ENCODE results near the gene C5.
A peak's percentile ranks its signal among the peaks of the same experiment; 100 is the strongest.

The C5 gene

GRCh38 chr9:120931231-120932085, 118.6 kb downstream of the C5 start:
- Histone ChIP-seq H3K79me2 (ENCODE audit: low read length) (no peaks in the 10 kb centered on the region), H3F3A (ENCODE audit: insufficient read depth, low read length) (peaks cover 56% of the 10 kb centered on the region), H3K4me1 (ENCODE audit: low read length) (peaks cover 78% of the 10 kb centered on the region), H4K20me1 (ENCODE audit: insufficient read depth, low read length) (no peaks in the 10 kb centered on the region), H3K9ac (ENCODE audit: low read length) (peak overlapping the region; percentile 61), H3K4me2 (ENCODE audit: low read depth, low read length) (peak overlapping the region; percentile 69), H3K27me3 (replicated peaks; ENCODE audit: insufficient read depth, low read length) (no peaks in the 10 kb centered on the region), H2AFZ (ENCODE audit: low read length) (no peak overlapping the region), H3K36me3 (replicated peaks; ENCODE audit: insufficient read depth, low read length) (no peaks in the 10 kb centered on the region), H3K9me2 (replicated peaks; ENCODE audit: insufficient read depth, low read length) (no peaks in the 10 kb centered on the region), H3K27ac (ENCODE audit: low read length) (peak overlapping the region; percentile 88), H3K9me3 (replicated peaks; ENCODE audit: insufficient read depth, low read length) (no peaks in the 10 kb centered on the region), H3K4me3 (ENCODE audit: low read length) (peak overlapping the region; percentile 35)
- TF ChIP-seq EZH2 (optimal IDR thresholded peaks at IDR 0.05; ENCODE audit: low read depth, low read length) (no peak), EZH2phosphoT487 (IDR thresholded peaks at IDR 0.05; ENCODE audit: low read length) (no peak), CTCF (IDR thresholded peaks at IDR 0.05; ENCODE audit: low read length) (no peak)
- DNase-seq: peak; percentile 79

DNA sequence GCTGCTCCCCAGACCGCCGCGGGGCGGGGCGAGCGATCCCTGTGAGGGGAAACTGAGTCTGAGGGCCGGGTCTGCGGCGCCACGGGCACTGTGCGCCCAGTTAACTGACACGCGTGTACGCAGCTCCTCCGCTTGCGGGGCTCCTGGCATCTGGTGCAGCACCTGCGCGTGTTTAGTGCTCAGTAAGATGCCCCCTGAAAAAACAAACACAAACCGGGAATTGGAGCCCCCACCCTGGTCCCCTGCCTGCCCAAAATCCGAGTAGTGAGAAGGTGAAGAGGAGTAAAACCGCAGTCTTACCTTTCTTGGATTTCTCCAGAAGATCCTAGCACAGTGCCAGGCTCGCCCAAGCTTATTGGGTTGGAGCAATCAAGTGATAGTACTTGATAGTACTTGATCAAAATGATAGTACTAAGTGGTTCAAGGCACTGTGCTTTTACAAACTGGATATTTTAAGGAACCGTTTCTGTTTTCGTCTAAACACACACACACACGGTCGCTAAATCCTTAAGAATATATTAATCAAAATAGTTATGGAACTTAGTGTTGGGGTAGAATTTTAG, 120.8 kb downstream of the C5 start:
- Histone ChIP-seq H3K9ac (ENCODE audit: low read length) (peak overlapping the region; percentile 83), H3K36me3 (replicated peaks; ENCODE audit: insufficient read depth, low read length) (no peaks in the 10 kb centered on the region), H4K20me1 (ENCODE audit: insufficient read depth, low read length) (no peaks in the 10 kb centered on the region), H3K27me3 (replicated peaks; ENCODE audit: insufficient read depth, low read length) (no peaks in the 10 kb centered on the region), H3K4me3 (ENCODE audit: low read length) (peak overlapping the region; percentile 73), H3K79me2 (ENCODE audit: low read length) (no peaks in the 10 kb centered on the region), H3K27ac (ENCODE audit: low read length) (peak overlapping the region; percentile 54; the same call in 1 of the 2 replicates), H3K4me2 (ENCODE audit: low read depth, low read length) (peak overlapping the region; percentile 92), H3F3A (ENCODE audit: insufficient read depth, low read length) (peaks cover 44% of the 10 kb centered on the region), H3K9me3 (replicated peaks; ENCODE audit: insufficient read depth, low read length) (no peaks in the 10 kb centered on the region), H3K9me2 (replicated peaks; ENCODE audit: insufficient read depth, low read length) (no peaks in the 10 kb centered on the region), H2AFZ (ENCODE audit: low read length) (peak overlapping the region; percentile 82), H3K4me1 (ENCODE audit: low read length) (peaks cover 64% of the 10 kb centered on the region)
- no peak for TF ChIP-seq EZH2 (optimal IDR thresholded peaks at IDR 0.05; ENCODE audit: low read depth, low read length)
- no peak for TF ChIP-seq EZH2phosphoT487 (IDR thresholded peaks at IDR 0.05; ENCODE audit: low read length)
- peak; percentile 21; the same call in 1 of the 2 replicates for TF ChIP-seq CTCF (IDR thresholded peaks at IDR 0.05; ENCODE audit: low read length)
- no peak for DNase-seq

- Histone ChIP-seq H3K9ac (ENCODE audit: low read length) (peak overlapping the region; percentile 83), H4K20me1 (ENCODE audit: insufficient read depth, low read length) (no peaks in the 10 kb centered on the region), H3K27ac (ENCODE audit: low read length) (peak overlapping the region; percentile 54; the same call in 1 of the 2 replicates), H3K27me3 (replicated peaks; ENCODE audit: insufficient read depth, low read length) (no peaks in the 10 kb centered on the region), H3K4me3 (ENCODE audit: low read length) (peak overlapping the region; percentile 73), H3K36me3 (replicated peaks; ENCODE audit: insufficient read depth, low read length) (no peaks in the 10 kb centered on the region), H3K79me2 (ENCODE audit: low read length) (no peaks in the 10 kb centered on the region), H3K4me1 (ENCODE audit: low read length) (peaks cover 59% of the 10 kb centered on the region), H3K4me2 (ENCODE audit: low read depth, low read length) (peak overlapping the region; percentile 92), H2AFZ (ENCODE audit: low read length) (peak overlapping the region; percentile 82), H3F3A (ENCODE audit: insufficient read depth, low read length) (peaks cover 44% of the 10 kb centered on the region), H3K9me2 (replicated peaks; ENCODE audit: insufficient read depth, low read length) (no peaks in the 10 kb centered on the region), H3K9me3 (replicated peaks; ENCODE audit: insufficient read depth, low read length) (no peaks in the 10 kb centered on the region)
- DNase-seq: peak; percentile 61
- no peak for TF ChIP-seq EZH2 (optimal IDR thresholded peaks at IDR 0.05; ENCODE audit: low read depth, low read length)
- TF ChIP-seq CTCF (IDR thresholded peaks at IDR 0.05; ENCODE audit: low read length): no peak; the same call in 1 of the 2 replicates
- no peak for TF ChIP-seq EZH2phosphoT487 (IDR thresholded peaks at IDR 0.05; ENCODE audit: low read length)
Observed at GRCh38 chr9:120928483-120929228, 121.4 kb downstream of the C5 start.

All from MM.1S (cell line).